ENCODE data around the gene PRM3.

- TF ChIP-seq EZH2 (IDR thresholded peaks at IDR 0.05; ENCODE audit: insufficient read depth, poor library complexity, severe bottlenecking) (no peak), EZH2phosphoT487 (IDR thresholded peaks at IDR 0.05; ENCODE audit: insufficient read depth, low read depth) (no peak)
Measured at GRCh38 chr16:11290102-11290893, 16.9 kb upstream of the PRM3 start.

All from GM23248 (cell line).